Osteoblast (primary cell): Measurements from ENCODE around the gene CERKL. TPM values are rescaled to one million over a fixed set of nuclear protein-coding genes. Genes with fewer than 3 reads are reported as not detected.
A peak's percentile ranks its signal among the peaks of the same experiment; 100 is the strongest.

Experiments
- DNase-seq: peaks from one replicate; pipeline ENCODE4 v3.0.0; 2011; ENCODE audit warnings: low spot score, mixed read lengths; ENCODE audit not compliant: insufficient read length; ENCODE audit errors: missing footprints
- H2AFZ ChIP-seq: 2 replicates; pipeline ENCODE4 v1.6.0; 2011; ENCODE audit warnings: mild to moderate bottlenecking, low read length
- H3K27ac ChIP-seq: 2 replicates; pipeline ENCODE4 v1.5.1; 2011; ENCODE audit warnings: mild to moderate bottlenecking, low read depth, low read length, moderate library complexity
- H3K27me3 ChIP-seq: 2 replicates; pipeline ENCODE4 v1.6.0; 2012; ENCODE audit warnings: mild to moderate bottlenecking, control low read depth, inconsistent platforms, low read length, moderate library complexity; ENCODE audit not compliant: insufficient read depth
- H3K36me3 ChIP-seq: 2 replicates; pipeline ENCODE4 v1.5.1; 2011; ENCODE audit warnings: mild to moderate bottlenecking, low read length, control low read depth, moderate library complexity; ENCODE audit not compliant: insufficient read depth
- H3K4me1 ChIP-seq: 2 replicates; pipeline ENCODE4 v1.5.1; 2011; ENCODE audit warnings: mild to moderate bottlenecking, low read length, control low read depth, moderate library complexity; ENCODE audit not compliant: insufficient read depth
- H3K4me2 ChIP-seq: 2 replicates; pipeline ENCODE4 v1.6.0; 2011; ENCODE audit warnings: mild to moderate bottlenecking, low read length; ENCODE audit not compliant: insufficient read depth
- H3K4me3 ChIP-seq: fragments of 200-600 bp; sonication (generic); 3 replicates; pipeline ENCODE4 v1.5.1; 2012; ENCODE audit warnings: mild to moderate bottlenecking, low read length, inconsistent platforms; ENCODE audit not compliant: insufficient read depth
- H3K79me2 ChIP-seq: 2 replicates; pipeline ENCODE4 v1.6.0; 2012; ENCODE audit warnings: mild to moderate bottlenecking, low read length, control low read depth, inconsistent platforms; ENCODE audit not compliant: insufficient read depth
- H3K9me3 ChIP-seq: 2 replicates; pipeline ENCODE4 v1.5.1; 2011; ENCODE audit warnings: low read depth, low read length, control low read depth
- H4K20me1 ChIP-seq: 2 replicates; pipeline ENCODE4 v1.6.0; 2012; ENCODE audit warnings: mild to moderate bottlenecking, low read length, control low read depth; ENCODE audit not compliant: insufficient read depth
- total RNA-seq: library from RNA; depleted of rRNA; stranded (reverse); fragments of >200 nt; gene quantifications from 2 replicates; pipeline ENCODE4 v1.2.3, GENCODE V29; 2012
- TF ChIP-seq, protein P1 (sequence below): IDR thresholded peaks from 2 replicates; pipeline ENCODE4 v1.5.1; 2011; ENCODE audit warnings: mild to moderate bottlenecking, low read depth, low read length, moderate library complexity; ENCODE audit errors: extremely low read depth

Gene CERKL
- total RNA-seq, 1 donor, result not detected

DNA sequence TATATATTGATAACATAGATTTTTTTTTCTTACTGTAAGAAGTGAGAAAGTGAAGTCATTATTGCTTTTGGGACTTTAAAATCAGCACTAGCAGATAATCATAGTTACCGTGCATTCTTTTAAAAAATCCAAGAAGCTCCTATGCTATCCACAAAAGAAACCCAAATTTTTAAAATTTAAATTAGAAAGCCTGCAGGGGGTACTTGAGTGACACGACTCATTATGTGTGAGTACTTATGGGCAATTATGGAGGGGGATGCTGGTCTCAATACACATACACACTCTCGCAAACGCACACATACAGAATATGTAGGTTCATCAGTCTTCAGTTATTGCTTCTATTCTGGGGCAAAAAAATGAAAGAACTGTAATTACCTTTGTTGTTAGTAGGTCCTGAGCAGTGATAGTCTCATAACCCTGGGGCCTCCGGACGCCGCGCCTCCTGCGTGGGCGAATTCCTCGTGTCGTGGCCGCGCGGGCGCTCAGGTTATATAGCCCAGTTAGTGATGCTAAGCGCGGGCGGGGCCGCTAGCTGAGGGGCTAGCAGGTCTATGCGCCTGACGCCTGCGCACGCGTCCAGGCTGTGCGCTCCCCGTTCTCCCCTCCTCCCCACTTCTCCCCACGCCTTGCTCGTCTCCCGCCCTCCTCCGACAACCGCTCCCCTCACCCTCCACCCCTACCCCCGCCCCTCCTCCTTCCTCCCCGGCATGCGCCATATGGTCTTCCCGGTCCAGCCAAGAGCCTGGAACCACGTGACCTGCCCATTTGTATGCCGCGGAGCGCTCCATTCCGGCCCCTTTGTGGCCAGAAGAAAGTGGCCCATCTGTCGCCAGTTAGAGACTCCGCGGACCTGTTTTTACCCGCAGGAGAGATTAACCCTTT lies 23.4 kb upstream of the CERKL start, which contains the start of gene NEUROD1:
TSS of gene NEUROD1 (minus strand) at position 463 of the 882 bp plus-strand sequence. CDS start 1,657 bp downstream, outside the sequence.
- Histone ChIP-seq H4K20me1 (no peaks in the 10 kb centered on the region), H3K4me3 (no peak within 1 kb of the TSS), H3K36me3 (no peaks in the 10 kb centered on the region), H3K27me3 (peaks cover 77% of the 10 kb centered on the region), H3K4me2 (peak within 1 kb of the TSS; percentile 60), H2AFZ (no peak within 1 kb of the TSS), H3K9me3 (no peaks in the 10 kb centered on the region), H3K79me2 (no peaks in the 10 kb centered on the region), H3K4me1 (no peaks in the 10 kb centered on the region), H3K27ac (no peak within 1 kb of the TSS)
- peak; percentile 78 for DNase-seq
- TF ChIP-seq, protein P1, sequence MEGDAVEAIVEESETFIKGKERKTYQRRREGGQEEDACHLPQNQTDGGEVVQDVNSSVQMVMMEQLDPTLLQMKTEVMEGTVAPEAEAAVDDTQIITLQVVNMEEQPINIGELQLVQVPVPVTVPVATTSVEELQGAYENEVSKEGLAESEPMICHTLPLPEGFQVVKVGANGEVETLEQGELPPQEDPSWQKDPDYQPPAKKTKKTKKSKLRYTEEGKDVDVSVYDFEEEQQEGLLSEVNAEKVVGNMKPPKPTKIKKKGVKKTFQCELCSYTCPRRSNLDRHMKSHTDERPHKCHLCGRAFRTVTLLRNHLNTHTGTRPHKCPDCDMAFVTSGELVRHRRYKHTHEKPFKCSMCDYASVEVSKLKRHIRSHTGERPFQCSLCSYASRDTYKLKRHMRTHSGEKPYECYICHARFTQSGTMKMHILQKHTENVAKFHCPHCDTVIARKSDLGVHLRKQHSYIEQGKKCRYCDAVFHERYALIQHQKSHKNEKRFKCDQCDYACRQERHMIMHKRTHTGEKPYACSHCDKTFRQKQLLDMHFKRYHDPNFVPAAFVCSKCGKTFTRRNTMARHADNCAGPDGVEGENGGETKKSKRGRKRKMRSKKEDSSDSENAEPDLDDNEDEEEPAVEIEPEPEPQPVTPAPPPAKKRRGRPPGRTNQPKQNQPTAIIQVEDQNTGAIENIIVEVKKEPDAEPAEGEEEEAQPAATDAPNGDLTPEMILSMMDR, result no peak

DNA sequence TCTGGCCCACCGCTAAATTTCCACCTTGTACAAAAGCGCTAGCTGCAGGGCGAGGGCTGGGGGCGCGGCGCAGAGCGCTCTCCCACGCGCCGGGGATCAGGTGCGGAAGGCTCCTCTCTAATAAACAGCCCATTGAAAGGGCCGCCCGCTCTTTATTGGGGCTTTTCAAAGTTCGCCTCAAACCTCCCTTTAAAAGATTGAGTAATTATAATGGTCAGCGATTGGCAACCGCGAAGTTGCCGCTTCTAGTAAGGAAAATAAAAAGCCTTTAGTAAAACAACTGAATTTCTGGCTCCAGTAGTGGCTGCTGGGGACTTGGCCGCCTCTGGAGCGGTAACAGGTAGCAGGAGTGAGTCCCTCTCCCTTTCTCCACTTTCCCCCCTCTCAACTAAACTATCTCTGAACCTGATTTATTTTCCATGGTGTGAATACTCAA lies 22.7 kb upstream of the CERKL start:
- no peaks in the 10 kb centered on the region for H3K36me3 ChIP-seq
- no peaks in the 10 kb centered on the region for H3K4me1 ChIP-seq
- H3K27me3 ChIP-seq, result peaks cover 69% of the 10 kb centered on the region
- no peak overlapping the region for H2AFZ ChIP-seq
- H3K4me2 ChIP-seq, result no peak overlapping the region
- H3K4me3 ChIP-seq, result no peak overlapping the region
- H3K9me3 ChIP-seq, result no peaks in the 10 kb centered on the region
- no peak overlapping the region for H3K27ac ChIP-seq
- peak; percentile 25 for DNase-seq
- H4K20me1 ChIP-seq, result no peaks in the 10 kb centered on the region
- TF ChIP-seq, protein P1, result no peak
- H3K79me2 ChIP-seq, result no peaks in the 10 kb centered on the region

DNA sequence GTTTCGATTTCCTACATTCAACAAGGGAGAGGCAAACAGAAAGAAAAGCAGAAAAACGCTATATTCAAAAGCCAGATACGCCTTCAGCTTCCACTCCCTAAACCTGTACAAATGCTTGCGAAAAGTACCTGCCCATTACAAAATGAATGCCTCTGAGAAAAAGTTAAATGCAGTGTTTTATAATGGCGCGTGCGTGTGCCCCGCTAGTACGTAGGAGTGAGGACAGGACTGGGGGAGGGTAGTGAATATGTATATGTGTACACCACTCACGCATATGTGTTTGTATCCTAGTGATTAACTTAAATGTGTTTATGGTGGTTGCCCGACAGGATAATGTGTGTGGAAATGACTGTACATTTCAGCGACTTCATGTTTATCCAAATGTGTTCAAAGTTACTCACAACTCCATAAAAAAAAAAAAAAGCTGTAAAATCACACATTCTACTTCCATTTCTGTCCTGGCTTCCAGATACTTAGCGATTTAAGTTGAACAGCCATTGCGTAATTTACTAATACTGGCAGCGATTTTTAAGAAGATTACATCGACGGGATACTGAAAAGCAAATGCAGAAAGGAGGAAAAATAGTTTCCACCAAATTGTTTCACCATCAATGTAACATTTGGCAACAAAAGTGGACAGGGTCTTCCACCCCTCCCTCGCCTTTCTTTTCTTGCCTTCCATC lies 22.1 kb upstream of the CERKL start:
- TF ChIP-seq, protein P1, result no peak
- Histone ChIP-seq H2AFZ (no peak overlapping the region), H3K4me1 (no peaks in the 10 kb centered on the region), H3K4me2 (no peak overlapping the region), H3K79me2 (no peaks in the 10 kb centered on the region), H3K9me3 (no peaks in the 10 kb centered on the region), H3K27ac (no peak overlapping the region), H3K4me3 (no peak overlapping the region), H4K20me1 (no peaks in the 10 kb centered on the region), H3K27me3 (peaks cover 64% of the 10 kb centered on the region), H3K36me3 (no peaks in the 10 kb centered on the region)
- no peak for DNase-seq
